Measurements from ENCODE around the gene PTPRD. TPM values are rescaled to one million over a fixed set of nuclear protein-coding genes. Genes with fewer than 3 reads are reported as not detected.

PTPRD gene
- total and polyA plus RNA-seq, 9 donors, result 16.2 to 231 (median 85.8) TPM

DNA sequence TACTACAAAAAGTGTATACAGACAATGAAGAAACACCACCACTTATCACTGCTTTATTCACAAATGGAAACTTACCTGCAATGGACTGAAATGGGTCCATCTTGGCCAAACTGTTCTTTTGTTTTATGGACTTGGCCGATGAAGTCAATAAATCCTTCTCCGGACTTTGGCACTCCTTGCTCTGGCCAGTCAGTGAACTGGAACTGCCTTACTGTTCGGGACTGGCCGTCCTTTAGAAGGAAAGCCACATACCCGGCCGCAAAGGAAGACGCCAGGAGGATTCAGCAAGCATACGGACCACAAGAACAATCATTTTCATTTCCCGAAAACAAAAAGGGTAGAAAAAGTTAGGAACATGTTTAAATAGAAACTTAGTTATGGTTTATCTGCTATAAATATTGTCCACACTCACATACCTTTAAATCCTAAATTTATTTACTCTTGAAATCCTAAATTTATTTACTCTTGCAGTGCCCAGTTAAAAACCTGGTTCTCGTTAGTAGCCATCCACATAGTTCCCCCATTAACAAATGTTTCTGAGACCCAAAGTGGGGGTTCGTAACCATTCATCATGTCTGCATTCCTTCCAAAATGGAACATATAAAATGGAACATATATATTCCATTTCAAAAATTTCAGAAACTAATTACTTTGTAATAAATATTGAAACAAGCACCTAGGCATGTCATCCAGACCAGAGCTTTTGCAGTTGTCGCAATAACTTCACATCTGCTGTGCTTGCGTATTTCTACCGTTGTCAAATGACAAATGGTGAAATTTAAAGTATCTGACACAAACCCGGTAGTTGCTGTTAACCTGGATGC is 2281.1 kb downstream of the PTPRD start:
- 72 to 90% (median 88%) methylated on average over 15 of the region's 15 CpGs for WGBS, 3 donors
- DNase-seq, result no peak
- Histone ChIP-seq H3K27ac (no peak overlapping the region), H3K4me3 (no peak overlapping the region), H3K9me3 (no peaks in the 10 kb centered on the region), H3K4me1 (ENCODE audit: insufficient read depth) (no peaks in the 10 kb centered on the region), H3K36me3 (no peaks in the 10 kb centered on the region), H3K27me3 (no peaks in the 10 kb centered on the region)
- intact Hi-C loops (cut with DNase I), result no loop called here
- TF ChIP-seq POLR2A (IDR thresholded peaks at IDR 0.05) (no peak), CTCF (IDR thresholded peaks at IDR 0.05) (no peak), EP300 (IDR thresholded peaks at IDR 0.05) (no peak)

GRCh38 chr9:8329561-8330283 is 2283.1 kb downstream of the PTPRD start:
- intact Hi-C loops (cut with DNase I), result no loop called here
- Histone ChIP-seq H3K4me3 (no peak overlapping the region), H3K27me3 (no peaks in the 10 kb centered on the region), H3K27ac (no peak overlapping the region), H3K4me1 (ENCODE audit: insufficient read depth) (no peaks in the 10 kb centered on the region), H3K9me3 (no peaks in the 10 kb centered on the region), H3K36me3 (no peaks in the 10 kb centered on the region)
- TF ChIP-seq CTCF (IDR thresholded peaks at IDR 0.05) (no peak), EP300 (IDR thresholded peaks at IDR 0.05) (no peak), POLR2A (IDR thresholded peaks at IDR 0.05) (no peak)
- no peak for DNase-seq
- WGBS, 3 donors, result 73 to 84% (median 79%) methylated on average over 11 to 13 of the region's 13 CpGs

- no peak for DNase-seq
- no peaks in the 10 kb centered on the region for H3K36me3 ChIP-seq
- H3K27me3 ChIP-seq, result no peaks in the 10 kb centered on the region
- intact Hi-C loops (cut with DNase I), result no loop called here
- H3K4me1 ChIP-seq (ENCODE audit: insufficient read depth), result no peaks in the 10 kb centered on the region
- H3K4me3 ChIP-seq, result no peak overlapping the region
- TF ChIP-seq CTCF (IDR thresholded peaks at IDR 0.05), result no peak
- TF ChIP-seq EP300 (IDR thresholded peaks at IDR 0.05), result no peak
- TF ChIP-seq POLR2A (IDR thresholded peaks at IDR 0.05), result no peak
- H3K9me3 ChIP-seq, result no peaks in the 10 kb centered on the region
- H3K27ac ChIP-seq, result no peak overlapping the region
- 92 to 95% (median 93%) methylated on average over 5 of the region's 5 CpGs for WGBS, 3 donors
Measured at GRCh38 chr9:8315211-8315610, 2297.6 kb downstream of the PTPRD start.

DNA sequence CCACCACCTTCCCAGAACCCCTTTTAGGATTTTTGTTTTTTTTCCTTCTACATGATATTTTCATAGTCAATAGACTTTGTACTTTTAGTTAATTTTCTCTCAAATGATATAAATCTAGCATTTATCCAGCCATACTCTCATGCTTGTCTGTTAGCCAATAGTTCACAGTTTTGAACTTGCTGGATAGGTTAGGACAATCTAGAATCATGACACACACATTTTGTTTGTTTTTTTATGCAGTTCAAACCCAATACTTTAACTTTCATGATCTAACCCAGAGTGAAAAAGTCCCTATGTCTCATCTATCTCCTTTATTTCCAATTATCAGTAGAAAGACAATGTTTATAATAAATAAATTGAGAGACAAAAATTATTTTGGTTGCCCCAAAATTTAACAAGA is 2303.5 kb downstream of the PTPRD start:
- H3K36me3 ChIP-seq, result no peaks in the 10 kb centered on the region
- H3K27ac ChIP-seq, result no peak overlapping the region
- TF ChIP-seq CTCF (IDR thresholded peaks at IDR 0.05), result no peak
- TF ChIP-seq POLR2A (IDR thresholded peaks at IDR 0.05), result no peak
- TF ChIP-seq EP300 (IDR thresholded peaks at IDR 0.05), result no peak
- intact Hi-C loops (cut with DNase I), result no loop called here
- no peaks in the 10 kb centered on the region for H3K27me3 ChIP-seq
- no peak for DNase-seq
- no peaks in the 10 kb centered on the region for H3K4me1 ChIP-seq (ENCODE audit: insufficient read depth)
- H3K4me3 ChIP-seq, result no peak overlapping the region
- no peaks in the 10 kb centered on the region for H3K9me3 ChIP-seq

All from ovary (tissue), 9 donors.